ENCODE measurements around the gene PLP2. TPM values are rescaled to one million over a fixed set of nuclear protein-coding genes. Genes with fewer than 3 reads are reported as not detected.
A peak's percentile ranks its signal among the peaks of the same experiment; 100 is the strongest.

The PLP2 gene
- polyA plus RNA-seq, 3 donors = 280 to 374 (median 330) TPM

- H3K9ac ChIP-seq (ENCODE audit: insufficient read depth, low read length, poor library complexity, severe bottlenecking) = peak overlapping the region; percentile 36
- peak; percentile 22 to 47 (median 31) for DNase-seq
- intact Hi-C loops (cut with micrococcal nuclease) = no loop called here
These were observed 12.9 kb downstream of the PLP2 start for GRCh38 chrX:49184294-49185281.

More at GRCh38 chrX:49184294-49185281, 12.9 kb downstream of the PLP2 start:
- Mint-ChIP-seq H3K27ac (peak overlapping the region; percentile 38 to 91 (median 81)), H3K4me1 (peaks cover 39% of the 10 kb centered on the region), H3K4me3 (peak overlapping the region; percentile 76 to 88), H3K36me3 (peaks cover 25 to 29% of the 10 kb centered on the region in 2 donors), H3K9me3 (peaks cover 0 to 19% (median 0%) of the 10 kb centered on the region in 7 donors), H3K27me3 (ENCODE audit: low read depth in 3 of 3) (peaks cover 0 to 12% (median 0%) of the 10 kb centered on the region in 3 donors)
- H3K27ac ChIP-seq (ENCODE audit: low read depth in 1 of 2, low read length in 2 of 2) = peak overlapping the region; percentile 6 to 30
- H3K4me1 ChIP-seq (ENCODE audit: control insufficient read depth in 1 of 2, insufficient read depth in 2 of 2, low read length in 2 of 2) = peaks cover 25 to 43% of the 10 kb centered on the region in 2 donors
- peak overlapping the region; percentile 82 for H3K4me2 ChIP-seq (replicated peaks; ENCODE audit: extremely low read depth, low read length, poor library complexity, severe bottlenecking)
- no peaks in the 10 kb centered on the region for H3K27me3 ChIP-seq (ENCODE audit: control insufficient read depth in 2 of 2, insufficient read depth in 2 of 2, low read length in 2 of 2)
- peak overlapping the region; percentile 33 for H2AFZ ChIP-seq (ENCODE audit: insufficient read depth, low read depth, low read length, poor library complexity, severe bottlenecking)
- TF ChIP-seq, protein P1, sequence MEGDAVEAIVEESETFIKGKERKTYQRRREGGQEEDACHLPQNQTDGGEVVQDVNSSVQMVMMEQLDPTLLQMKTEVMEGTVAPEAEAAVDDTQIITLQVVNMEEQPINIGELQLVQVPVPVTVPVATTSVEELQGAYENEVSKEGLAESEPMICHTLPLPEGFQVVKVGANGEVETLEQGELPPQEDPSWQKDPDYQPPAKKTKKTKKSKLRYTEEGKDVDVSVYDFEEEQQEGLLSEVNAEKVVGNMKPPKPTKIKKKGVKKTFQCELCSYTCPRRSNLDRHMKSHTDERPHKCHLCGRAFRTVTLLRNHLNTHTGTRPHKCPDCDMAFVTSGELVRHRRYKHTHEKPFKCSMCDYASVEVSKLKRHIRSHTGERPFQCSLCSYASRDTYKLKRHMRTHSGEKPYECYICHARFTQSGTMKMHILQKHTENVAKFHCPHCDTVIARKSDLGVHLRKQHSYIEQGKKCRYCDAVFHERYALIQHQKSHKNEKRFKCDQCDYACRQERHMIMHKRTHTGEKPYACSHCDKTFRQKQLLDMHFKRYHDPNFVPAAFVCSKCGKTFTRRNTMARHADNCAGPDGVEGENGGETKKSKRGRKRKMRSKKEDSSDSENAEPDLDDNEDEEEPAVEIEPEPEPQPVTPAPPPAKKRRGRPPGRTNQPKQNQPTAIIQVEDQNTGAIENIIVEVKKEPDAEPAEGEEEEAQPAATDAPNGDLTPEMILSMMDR (IDR thresholded peaks at IDR 0.05) = no peak
- peaks cover 13% of the 10 kb centered on the region for H3K79me2 ChIP-seq (ENCODE audit: insufficient read depth, low read length)
- peaks cover 8% of the 10 kb centered on the region for H4K20me1 ChIP-seq (ENCODE audit: insufficient read depth, low read length)
- 5% methylated on average over 19 of the region's 46 CpGs for WGBS (ENCODE audit: insufficient coverage)
- no peaks in the 10 kb centered on the region for H3K9me3 ChIP-seq (replicated peaks in 1 of 2; ENCODE audit: control insufficient read depth in 1 of 2, insufficient read depth in 1 of 2, low read length in 2 of 2)
- peaks cover 18 to 30% of the 10 kb centered on the region in 2 donors for H3K36me3 ChIP-seq (replicated peaks in 1 of 2; ENCODE audit: control insufficient read depth in 1 of 2, insufficient read depth in 2 of 2, low read length in 2 of 2)
- peak overlapping the region; percentile 20 to 79 (median 69) for H3K4me3 ChIP-seq (replicated peaks in 1 of 3; ENCODE audit: low read depth in 2 of 3, low read length in 3 of 3)

All from CD14-positive monocyte (primary cell).